Left hindlimb (tissue), 1 donor: ENCODE results near the gene GRN.
A peak's percentile ranks its signal among the peaks of the same experiment; 100 is the strongest.
"Not testable (repeated sequence)": the region's sequence is repeated elsewhere in the genome, so short reads cannot be mapped to it uniquely, and the experiment has no call there.

Source experiments
- DNase-seq: peaks from one replicate; pipeline ENCODE4 v3.0.0-alpha.2; 2018

Gene GRN

GRCh38 chr17:44347206-44348055, 2.3 kb downstream of the GRN start:
- DNase-seq = not testable (repeated sequence)

- no peak for DNase-seq
Observed at GRCh38 chr17:44348234-44348987, 3.3 kb downstream of the GRN start.

GRCh38 chr17:44348988-44349364, 3.9 kb downstream of the GRN start:
- no peak for DNase-seq

GRCh38 chr17:44349553-44350070, 4.5 kb downstream of the GRN start:
- no peak for DNase-seq

DNA sequence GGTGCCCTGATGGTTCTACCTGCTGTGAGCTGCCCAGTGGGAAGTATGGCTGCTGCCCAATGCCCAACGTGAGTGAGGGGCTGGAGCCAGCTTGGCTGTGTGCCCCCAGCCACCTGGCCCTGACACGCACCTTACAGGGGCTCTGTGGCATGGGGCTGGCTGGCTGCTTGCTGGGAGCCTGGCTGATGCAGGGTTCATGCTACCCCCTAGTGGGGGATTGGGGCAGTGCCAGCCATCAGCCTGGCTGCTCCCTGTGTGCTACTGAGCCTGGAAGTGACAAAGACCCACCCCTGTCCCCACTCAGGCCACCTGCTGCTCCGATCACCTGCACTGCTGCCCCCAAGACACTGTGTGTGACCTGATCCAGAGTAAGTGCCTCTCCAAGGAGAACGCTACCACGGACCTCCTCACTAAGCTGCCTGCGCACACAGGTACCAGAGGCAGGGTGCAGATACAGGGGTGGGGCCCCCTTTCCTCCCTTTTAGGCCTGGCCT, 5.7 kb downstream of the GRN start:
- DNase-seq = no peak

GRCh38 chr17:44351464-44351863, 6.4 kb downstream of the GRN start:
- no peak for DNase-seq

DNA sequence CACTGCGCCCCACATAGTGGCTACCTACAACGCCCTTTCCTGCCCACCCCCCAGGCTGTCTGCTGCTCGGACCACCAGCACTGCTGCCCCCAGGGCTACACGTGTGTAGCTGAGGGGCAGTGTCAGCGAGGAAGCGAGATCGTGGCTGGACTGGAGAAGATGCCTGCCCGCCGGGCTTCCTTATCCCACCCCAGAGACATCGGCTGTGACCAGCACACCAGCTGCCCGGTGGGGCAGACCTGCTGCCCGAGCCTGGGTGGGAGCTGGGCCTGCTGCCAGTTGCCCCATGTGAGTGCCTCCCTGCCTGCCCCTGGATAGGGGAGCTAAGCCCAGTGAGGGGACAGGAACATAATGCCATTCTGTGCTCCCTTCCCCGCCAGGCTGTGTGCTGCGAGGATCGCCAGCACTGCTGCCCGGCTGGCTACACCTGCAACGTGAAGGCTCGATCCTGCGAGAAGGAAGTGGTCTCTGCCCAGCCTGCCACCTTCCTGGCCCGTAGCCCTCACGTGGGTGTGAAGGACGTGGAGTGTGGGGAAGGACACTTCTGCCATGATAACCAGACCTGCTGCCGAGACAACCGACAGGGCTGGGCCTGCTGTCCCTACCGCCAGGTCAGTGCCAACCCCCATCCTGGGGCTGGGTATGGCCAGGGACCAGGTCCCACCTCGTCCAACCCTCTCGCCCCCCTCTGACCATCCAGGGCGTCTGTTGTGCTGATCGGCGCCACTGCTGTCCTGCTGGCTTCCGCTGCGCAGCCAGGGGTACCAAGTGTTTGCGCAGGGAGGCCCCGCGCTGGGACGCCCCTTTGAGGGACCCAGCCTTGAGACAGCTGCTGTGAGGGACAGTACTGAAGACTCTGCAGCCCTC, 7.1 kb downstream of the GRN start:
- no peak for DNase-seq

DNA sequence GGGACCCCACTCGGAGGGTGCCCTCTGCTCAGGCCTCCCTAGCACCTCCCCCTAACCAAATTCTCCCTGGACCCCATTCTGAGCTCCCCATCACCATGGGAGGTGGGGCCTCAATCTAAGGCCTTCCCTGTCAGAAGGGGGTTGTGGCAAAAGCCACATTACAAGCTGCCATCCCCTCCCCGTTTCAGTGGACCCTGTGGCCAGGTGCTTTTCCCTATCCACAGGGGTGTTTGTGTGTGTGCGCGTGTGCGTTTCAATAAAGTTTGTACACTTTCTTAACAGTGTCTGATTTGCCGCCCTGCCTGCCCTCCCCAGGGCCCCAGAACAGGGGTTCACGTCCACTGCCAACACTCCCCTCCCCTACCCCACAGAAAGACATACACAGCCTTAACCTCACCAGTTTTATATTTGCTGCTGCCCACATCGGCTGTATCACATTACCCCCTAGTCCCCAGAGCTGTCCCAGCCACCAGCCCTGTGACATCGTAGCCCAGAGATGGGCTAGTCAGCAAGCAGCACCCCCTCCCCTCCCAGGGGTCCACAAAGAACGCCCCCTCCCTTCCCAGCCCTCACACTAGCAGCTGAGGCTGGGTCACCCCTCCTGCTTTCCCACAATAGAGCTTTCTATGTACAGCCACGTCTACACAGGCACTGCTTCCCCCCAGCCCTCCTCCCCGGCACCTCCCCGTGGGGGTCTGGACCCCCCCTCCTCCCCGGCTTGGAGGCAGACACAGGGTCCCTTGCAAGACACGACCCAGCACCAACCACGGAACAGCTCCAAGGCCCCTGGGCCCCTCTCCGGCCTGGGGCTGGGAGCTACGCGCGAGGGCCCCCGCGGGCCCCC, 7.9 kb downstream of the GRN start:
- DNase-seq = no peak

- DNase-seq = no peak
Observed at GRCh38 chr17:44353672-44354331, 8.7 kb downstream of the GRN start.

GRCh38 chr17:44354582-44355561, 9.8 kb downstream of the GRN start:
- no peak for DNase-seq

DNA sequence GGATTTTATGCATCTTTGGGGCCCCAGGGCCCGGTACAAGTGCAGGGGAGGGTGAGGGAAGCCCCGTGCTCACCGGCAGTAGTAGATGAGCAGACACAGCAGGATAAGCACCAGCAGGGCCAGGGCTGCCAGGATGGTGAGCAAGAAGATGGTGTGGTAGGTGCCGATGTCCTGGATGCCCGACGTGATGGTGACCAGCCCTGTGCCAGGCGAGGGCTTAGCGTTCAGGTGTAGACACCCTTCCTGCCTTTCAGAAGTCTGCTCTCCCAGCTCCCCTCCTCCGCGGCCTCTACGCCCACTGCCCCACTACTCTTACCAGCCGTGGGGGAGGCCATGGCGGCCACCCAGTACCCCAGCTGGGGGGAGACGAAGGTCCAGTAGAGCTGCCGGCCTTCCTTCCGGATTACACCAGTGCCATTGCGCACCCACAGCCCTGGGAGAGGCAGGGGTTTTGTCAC, 10.6 kb downstream of the GRN start:
- no peak for DNase-seq

DNA sequence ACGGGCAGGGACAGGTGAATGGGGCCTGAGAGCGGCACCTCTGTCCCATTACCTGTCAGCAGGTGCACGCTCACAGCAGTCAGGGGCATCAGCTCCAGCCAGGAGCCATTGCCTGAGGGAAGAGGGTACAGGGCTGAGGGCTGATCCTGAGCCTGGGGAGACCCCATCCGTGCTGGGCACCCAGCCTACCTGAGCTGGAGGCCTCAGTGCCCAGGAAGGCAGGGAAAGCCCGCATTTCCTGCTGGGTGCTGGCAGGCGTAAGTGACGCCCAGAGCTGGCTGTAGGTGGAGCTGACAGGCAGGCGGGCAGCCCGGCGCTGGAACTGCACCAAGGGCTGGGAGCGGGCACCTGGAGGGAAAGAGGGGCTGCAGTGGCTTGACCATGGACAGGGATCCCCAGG, 11.1 kb downstream of the GRN start:
- DNase-seq = no peak

DNA sequence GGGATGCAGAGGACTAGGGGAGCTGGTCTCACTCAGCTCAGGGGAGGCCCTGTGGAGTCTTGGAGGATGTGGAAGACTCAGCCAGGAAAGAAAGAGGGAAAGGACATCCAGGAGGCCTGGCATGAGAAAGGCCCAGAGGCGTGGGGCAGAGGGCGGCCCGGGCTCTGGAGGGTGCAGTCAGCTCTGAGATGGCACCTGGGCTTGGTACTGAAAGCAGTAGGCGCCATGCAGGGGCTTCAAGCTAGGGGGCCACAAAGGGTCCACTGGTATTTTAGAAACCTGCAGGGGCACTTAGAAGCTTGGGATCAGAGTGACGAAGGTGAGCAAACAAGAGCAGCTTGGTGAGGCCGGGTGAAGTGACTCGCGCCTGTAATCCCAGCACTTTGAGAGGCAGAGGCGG, 13.0 kb downstream of the GRN start:
- DNase-seq = no peak

DNA sequence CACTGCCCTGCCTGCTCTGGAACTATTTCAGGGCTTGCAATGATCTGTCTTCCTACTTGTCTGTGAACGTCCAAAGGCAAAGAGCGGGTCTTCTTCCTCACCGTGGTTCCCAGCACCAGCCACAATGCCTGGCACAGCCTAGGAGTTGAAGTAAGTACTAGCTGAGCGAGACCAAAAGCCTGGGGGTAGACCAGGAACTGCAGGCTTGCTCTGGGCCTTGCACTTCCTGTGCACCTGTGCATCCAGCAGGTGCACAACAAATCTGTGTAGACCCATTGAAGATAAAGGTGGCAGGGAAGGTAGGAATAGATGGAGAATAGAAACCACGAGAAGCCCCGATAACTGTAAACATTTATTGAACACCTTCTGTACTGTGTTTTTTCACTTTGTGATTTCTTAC, 13.9 kb downstream of the GRN start:
- DNase-seq = no peak

GRCh38 chr17:44359458-44360143, 14.5 kb downstream of the GRN start:
- no peak for DNase-seq

- DNase-seq = no peak
Observed at GRCh38 chr17:44360144-44360533, 15.0 kb downstream of the GRN start.

GRCh38 chr17:44360826-44361225, 15.7 kb downstream of the GRN start:
- peak; percentile 71 for DNase-seq

DNA sequence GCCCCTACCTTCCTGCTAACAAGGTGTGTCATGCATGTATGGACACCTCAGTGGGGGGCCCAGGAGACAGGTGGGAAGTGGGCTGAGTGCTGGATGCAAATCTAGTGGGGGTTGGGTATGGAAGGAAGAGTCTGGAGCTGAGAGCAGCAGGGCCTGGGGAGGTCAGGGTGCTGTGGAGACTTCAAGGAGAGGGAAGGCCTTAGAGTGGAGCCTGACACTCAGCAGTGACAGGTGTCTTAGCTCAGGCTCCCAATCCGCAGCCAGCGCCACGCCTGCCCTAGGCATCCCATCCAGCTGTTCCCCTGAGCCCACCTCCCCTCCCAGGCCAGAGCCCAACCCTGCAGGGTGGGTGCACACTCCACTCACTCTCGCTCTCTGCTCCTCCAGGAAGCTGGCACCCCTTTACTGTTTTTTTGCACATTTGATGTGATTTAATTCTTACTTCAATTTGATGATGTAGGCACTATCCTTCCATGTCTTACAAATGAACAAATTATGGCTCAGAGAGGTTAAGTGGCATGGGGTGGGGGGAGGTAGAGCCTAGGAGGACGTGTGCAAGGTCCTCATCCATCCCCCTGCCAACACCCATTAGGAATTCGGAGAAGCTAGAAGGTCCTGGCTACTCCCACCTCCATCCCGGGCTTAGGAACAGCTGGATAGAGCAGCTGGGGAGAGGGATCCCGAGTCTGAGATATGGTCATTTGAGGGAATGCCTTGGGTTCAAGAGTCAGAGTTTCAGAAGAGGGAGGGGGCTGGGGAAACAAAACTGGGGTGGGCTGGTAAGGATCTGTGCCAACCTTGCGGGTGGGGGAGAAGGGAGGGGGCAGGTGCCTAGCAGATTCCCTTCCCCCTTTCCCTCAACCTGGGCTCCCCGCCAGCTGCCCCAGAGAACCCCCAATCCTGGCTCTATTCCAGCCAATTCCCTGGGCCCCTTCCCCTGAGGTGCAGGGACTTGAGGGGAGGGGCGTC, 16.5 kb downstream of the GRN start:
- DNase-seq = no peak
